Measurements from ENCODE around the gene AGA. TPM values are rescaled to one million over a fixed set of nuclear protein-coding genes. Genes with fewer than 3 reads are reported as not detected.

Gene AGA
- polyA plus RNA-seq, 1 of the 3 experiments (the other 2 are of a cell fraction) = 36.8 TPM

GRCh38 chr4:177453116-177453515 lies 10.9 kb upstream of the AGA start:
- Histone ChIP-seq H3F3A (replicated peaks; ENCODE audit: insufficient read depth) (peaks cover 13% of the 10 kb centered on the region), H3K36me3 (replicated peaks in 1 of 2; ENCODE audit: control insufficient read depth in 1 of 2, insufficient read depth in 2 of 2, low read length in 1 of 2) (no peaks in the 10 kb centered on the region), H4K20me1 (ENCODE audit: insufficient read depth) (no peaks in the 10 kb centered on the region), H3K27me3 (ENCODE audit: insufficient read depth) (no peaks in the 10 kb centered on the region), H3K9me2 (no peaks in the 10 kb centered on the region), H3K9ac (no peak overlapping the region), H2AFZ (ENCODE audit: low read depth) (no peak overlapping the region), H3K79me2 (ENCODE audit: insufficient read depth) (no peaks in the 10 kb centered on the region), H3K4me1 (ENCODE audit: control insufficient read depth in 1 of 2, insufficient read depth in 2 of 2, low read depth in 1 of 2, low read length in 1 of 2) (peaks cover 4% of the 10 kb centered on the region in 2 experiments; a peak in 3 of 4 replicates), H3K27ac (ENCODE audit: low read depth in 2 of 2, low read length in 1 of 2) (no peak overlapping the region), H3K4me3 (ENCODE audit: low read depth in 2 of 2, low read length in 1 of 2) (no peak overlapping the region), H3K4me2 (no peak overlapping the region), H3K9me3 (no peaks in the 10 kb centered on the region)
- ChIA-PET POLR2A (no interaction called here), CTCF (no interaction called here)
- TF ChIP-seq, protein P1, sequence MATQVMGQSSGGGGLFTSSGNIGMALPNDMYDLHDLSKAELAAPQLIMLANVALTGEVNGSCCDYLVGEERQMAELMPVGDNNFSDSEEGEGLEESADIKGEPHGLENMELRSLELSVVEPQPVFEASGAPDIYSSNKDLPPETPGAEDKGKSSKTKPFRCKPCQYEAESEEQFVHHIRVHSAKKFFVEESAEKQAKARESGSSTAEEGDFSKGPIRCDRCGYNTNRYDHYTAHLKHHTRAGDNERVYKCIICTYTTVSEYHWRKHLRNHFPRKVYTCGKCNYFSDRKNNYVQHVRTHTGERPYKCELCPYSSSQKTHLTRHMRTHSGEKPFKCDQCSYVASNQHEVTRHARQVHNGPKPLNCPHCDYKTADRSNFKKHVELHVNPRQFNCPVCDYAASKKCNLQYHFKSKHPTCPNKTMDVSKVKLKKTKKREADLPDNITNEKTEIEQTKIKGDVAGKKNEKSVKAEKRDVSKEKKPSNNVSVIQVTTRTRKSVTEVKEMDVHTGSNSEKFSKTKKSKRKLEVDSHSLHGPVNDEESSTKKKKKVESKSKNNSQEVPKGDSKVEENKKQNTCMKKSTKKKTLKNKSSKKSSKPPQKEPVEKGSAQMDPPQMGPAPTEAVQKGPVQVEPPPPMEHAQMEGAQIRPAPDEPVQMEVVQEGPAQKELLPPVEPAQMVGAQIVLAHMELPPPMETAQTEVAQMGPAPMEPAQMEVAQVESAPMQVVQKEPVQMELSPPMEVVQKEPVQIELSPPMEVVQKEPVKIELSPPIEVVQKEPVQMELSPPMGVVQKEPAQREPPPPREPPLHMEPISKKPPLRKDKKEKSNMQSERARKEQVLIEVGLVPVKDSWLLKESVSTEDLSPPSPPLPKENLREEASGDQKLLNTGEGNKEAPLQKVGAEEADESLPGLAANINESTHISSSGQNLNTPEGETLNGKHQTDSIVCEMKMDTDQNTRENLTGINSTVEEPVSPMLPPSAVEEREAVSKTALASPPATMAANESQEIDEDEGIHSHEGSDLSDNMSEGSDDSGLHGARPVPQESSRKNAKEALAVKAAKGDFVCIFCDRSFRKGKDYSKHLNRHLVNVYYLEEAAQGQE (IDR thresholded peaks at IDR 0.05; ENCODE audit: low read depth, low read length) = no peak
- no peak for TF ChIP-seq EZH2phosphoT487 (IDR thresholded peaks at IDR 0.05; ENCODE audit: borderline replicate concordance, low read depth)
- TF ChIP-seq GATA2 (CRISPR knock-in tag; IDR thresholded peaks at IDR 0.05) = no peak
- TF ChIP-seq FOXJ3 (CRISPR knock-in tag; IDR thresholded peaks at IDR 0.05) = no peak
- no peak for TF ChIP-seq POLR2AphosphoS5 (IDR thresholded peaks at IDR 0.05; ENCODE audit: low read depth, low read length)
- no peak for TF ChIP-seq IRF3 (IDR thresholded peaks at IDR 0.05; ENCODE audit: low read depth, low read length)
- TF ChIP-seq RCOR1 (IDR thresholded peaks at IDR 0.05; ENCODE audit: low read length) = no peak
- TF ChIP-seq RFX5 (IDR thresholded peaks at IDR 0.05; ENCODE audit: low read length) = no peak
- no peak for TF ChIP-seq MAX (IDR thresholded peaks at IDR 0.05; ENCODE audit: low read depth)
- TF ChIP-seq RAD21 (IDR thresholded peaks at IDR 0.05; ENCODE audit: low read length) = no peak
- no peak for TF ChIP-seq RXRA (IDR thresholded peaks at IDR 0.05; ENCODE audit: borderline replicate concordance, low read depth)
- TF ChIP-seq ELF1 (IDR thresholded peaks at IDR 0.05) = no peak
- TF ChIP-seq JUND (IDR thresholded peaks at IDR 0.05) = no peak
- TF ChIP-seq MXI1 (IDR thresholded peaks at IDR 0.05; ENCODE audit: low read depth, low read length) = no peak
- no peak for TF ChIP-seq SMC3 (IDR thresholded peaks at IDR 0.05; ENCODE audit: low read depth, low read length)
- TF ChIP-seq USF1 (IDR thresholded peaks at IDR 0.05; ENCODE audit: borderline replicate concordance, low read depth) = no peak
- DNase-seq = no peak

Measured in SK-N-SH (cell line).